HG02870 (cell line): ENCODE results near the gene TXNRD2.
"Not testable (repeated sequence)": the region's sequence is repeated elsewhere in the genome, so short reads cannot be mapped to it uniquely, and the experiment has no call there.

ENCODE experiments used
- ATAC-seq: cut with Tn5 transposase; IDR thresholded peaks from one replicate; pipeline ENCODE4 v1.9.1; 2021; ENCODE audit warnings: mild to moderate bottlenecking, moderate library complexity; ENCODE audit not compliant: unreplicated experiment

The TXNRD2 gene

DNA sequence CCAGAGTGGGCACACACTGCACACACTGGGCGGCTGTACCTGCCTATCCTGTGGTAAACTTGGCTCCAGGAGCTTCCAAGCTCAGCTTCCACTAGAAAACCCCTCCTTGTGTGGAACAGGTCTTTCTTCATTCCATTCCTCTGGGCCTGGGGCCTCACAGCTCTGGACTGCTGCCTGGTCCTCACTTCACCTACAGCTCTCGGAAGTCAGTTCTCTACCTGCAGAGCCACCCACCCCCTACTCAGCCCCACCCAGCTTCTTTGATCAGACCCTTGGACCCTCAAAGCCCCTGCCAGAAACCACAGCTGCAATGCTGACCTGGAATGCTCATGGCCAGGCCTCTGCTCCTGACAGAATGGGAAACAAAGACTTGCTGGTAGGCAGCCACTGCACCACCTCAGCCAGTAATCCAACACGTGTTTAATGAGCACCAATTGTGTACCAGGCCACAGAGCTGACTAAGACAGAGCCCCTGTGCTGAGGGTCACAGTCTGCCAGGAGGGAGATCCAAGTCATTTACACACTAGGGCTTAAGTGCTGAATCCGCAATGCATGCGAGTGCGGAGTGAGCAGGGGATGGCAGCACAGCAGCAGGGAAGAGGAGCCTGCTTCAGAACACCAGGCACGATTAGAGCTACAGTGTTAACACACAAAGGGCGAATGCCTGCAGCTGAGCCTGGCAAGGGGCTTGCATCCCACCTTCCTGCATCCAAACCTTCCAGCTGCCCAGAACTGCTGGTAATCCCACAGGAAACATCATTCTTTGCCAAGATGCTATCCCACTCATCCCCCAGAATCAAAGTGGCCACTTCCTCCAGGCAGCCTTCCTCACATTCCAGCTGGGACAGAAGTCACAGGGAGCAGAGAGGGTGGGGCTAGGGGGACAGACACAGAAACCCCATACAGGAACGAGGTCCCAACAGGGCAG is 91.5 kb downstream of the TXNRD2 start:
- no peak for ATAC-seq

- no peak for ATAC-seq
Measured at GRCh38 chr22:19848298-19849224, 93.1 kb downstream of the TXNRD2 start.

GRCh38 chr22:19847345-19847632 is 94.3 kb downstream of the TXNRD2 start:
- ATAC-seq: no peak

- ATAC-seq: no peak
Measured at GRCh38 chr22:19846620-19847344, 94.8 kb downstream of the TXNRD2 start.

- no peak for ATAC-seq
Measured at GRCh38 chr22:19845054-19845722, 96.4 kb downstream of the TXNRD2 start.

- no peak for ATAC-seq
Measured at GRCh38 chr22:19844377-19845053, 97.1 kb downstream of the TXNRD2 start.

- ATAC-seq: no peak
Measured at GRCh38 chr22:19843857-19844376, 97.7 kb downstream of the TXNRD2 start.

DNA sequence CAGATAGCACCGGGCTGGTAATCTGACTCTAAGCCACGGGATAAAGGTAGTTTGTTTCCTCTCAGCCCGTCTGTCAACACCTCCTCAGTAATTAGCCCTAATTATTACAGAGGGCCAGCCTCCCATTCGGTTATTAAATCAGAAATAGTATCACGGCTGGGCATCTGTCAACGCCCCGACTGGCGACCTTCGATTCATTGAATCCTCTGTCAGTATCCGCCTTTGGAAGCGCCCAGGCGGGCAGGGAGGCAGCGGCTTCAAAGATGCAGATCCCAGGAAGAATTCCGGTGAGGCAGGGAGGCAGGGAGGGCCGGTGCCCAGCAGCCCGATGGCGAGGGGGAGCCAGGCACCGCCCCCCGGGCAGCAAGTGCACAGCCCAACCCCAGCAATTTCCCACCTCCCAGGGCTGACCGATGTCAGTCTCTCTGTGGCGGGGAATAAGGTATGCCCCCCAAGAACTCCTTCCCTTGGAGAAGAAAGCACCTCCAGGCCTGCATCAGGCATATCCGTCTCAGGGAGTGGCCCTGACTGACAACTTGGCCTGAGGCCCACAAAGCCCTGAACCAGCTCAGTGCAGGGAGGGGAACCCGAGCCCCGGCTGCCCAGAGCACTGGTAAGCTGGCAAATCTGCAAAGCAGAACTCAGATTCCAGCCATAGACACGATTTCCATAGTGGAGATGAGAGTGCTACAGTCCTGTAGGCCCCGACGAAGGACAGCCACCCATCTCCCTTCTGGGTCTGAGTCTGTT is 98.3 kb downstream of the TXNRD2 start:
- no peak for ATAC-seq

DNA sequence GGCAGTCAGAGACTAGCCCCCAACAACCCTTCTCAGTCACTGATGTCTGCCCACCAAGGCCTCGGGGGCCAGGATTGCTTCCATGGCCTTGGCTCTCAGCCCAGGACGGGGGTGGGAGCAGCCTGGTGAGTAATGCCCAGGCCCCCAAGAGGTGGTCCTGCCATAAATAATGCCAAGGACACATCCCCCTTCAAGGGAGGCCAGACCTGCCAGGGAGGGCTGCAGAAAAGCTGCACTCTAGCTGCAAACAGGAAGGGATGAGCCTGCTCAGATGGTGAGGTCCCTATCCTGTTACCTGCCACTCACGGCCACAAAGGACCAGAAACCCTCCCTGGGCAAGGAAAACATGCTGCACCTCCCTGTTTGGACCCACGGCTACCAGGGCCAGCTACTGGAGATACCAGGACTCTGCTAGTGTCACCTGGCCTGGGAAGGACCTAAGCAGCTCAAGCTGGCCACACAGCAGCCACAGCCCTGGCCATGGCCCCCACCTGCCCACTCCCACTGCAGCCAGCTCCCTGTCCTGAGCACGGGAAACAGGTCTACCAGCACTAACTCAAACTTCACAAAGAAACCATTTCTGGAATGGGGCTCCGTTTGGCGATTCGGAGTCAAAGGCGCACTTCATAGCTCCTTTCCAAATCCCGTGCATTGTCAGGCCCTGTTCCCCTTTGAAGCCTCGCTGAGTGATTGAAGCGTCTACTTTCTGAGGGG is 99.1 kb downstream of the TXNRD2 start:
- ATAC-seq: no peak

GRCh38 chr22:19841641-19842392 is 99.8 kb downstream of the TXNRD2 start:
- no peak for ATAC-seq

- no peak for ATAC-seq
Measured at GRCh38 chr22:19840955-19841640, 100.5 kb downstream of the TXNRD2 start.

- no peak for ATAC-seq
Measured at GRCh38 chr22:19840059-19840458, 101.6 kb downstream of the TXNRD2 start.

DNA sequence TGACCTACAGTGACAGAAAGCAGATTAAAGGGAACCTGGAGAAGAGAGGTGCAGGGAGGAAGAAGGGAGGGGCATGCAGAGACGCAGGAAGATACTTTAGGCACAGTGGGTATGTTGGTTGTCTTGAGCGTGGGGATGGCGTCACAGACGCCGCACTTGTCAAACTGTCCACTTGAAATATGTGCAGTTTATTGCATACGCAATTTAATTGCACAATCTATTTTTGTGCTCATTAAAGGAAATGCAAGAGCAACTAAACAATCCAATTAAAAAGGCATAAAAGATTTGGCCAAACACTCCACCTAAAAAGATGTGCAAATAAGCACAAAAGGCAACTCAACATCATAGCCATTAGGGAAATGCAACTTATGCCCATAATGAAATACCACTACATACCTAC is 103.7 kb downstream of the TXNRD2 start:
- no peak for ATAC-seq

DNA sequence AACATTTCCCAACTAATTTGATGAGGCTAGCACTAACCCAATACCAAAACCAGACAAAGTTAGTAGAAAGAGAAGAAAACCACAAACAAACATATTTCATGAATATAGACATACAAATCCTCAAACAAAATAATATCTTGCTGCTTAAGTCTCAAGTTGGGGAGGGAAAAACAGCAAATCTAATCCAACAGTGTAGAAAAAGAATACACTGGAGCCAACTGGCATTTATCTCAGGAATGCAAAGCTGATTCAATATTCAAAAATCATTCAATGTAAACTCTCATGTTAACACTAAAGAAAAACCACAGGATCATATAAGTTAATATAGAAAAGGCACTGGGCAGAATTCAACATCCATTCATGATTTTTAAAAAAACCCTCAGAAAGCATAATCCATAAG is 105.1 kb downstream of the TXNRD2 start:
- ATAC-seq: no peak

DNA sequence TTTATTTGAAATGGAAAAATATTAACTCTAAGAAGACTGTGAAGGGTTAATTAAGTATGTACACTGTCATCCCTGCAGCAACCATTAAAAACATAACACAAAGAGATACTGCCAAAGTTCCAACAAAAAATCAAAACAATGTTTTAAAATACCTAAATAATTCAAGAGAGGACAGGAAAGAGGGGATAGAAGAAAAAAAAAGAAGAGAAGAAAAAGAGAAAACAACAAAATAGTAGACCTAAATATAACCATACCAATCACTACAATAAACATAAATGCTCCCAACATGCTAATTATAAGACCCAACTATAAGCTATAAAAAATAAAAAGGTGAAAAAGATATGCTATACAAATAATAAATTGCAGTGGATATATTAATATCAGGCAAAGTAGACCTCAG is 107.0 kb downstream of the TXNRD2 start:
- ATAC-seq: no peak

DNA sequence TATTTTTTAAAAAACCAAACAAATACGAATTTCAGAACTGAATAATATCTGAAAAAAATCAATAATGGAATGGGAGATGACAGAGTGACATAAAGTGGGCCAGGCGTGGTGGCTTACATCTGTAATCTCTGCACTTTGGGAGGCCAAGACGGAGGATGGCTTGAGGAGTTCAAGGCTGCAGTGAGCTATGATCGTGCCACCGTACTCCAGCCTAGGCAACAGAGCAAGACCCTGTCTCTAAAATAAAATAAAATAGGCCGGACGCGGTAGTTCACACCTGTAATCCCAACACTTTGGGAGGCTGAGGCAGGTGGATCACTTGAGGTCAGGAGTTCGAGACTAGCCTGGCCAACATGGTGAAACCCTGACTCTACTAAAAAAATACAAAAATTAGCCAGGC is 108.3 kb downstream of the TXNRD2 start:
- ATAC-seq: not testable (repeated sequence)

- ATAC-seq: no peak
Measured at GRCh38 chr22:19832476-19833108, 109.0 kb downstream of the TXNRD2 start.
